Esophagus squamous epithelium (tissue), 4 donors: ENCODE measurements around the gene VRTN.

Source experiments
- POLR2A ChIP-seq, 4 donors: fragments of 450-650 bp; IDR thresholded peaks; one replicate each; pipeline ENCODE4 v1.6.1; 2017; ENCODE audit warnings: antibody characterized with exemption in 4 of 4, mild to moderate bottlenecking in 4 of 4, moderate library complexity in 3 of 4
- TF ChIP-seq, protein P1 (sequence below), 6 experiments: fragments of 450-650 bp in 4 of 6; fragments of 200-600 bp in 2 of 6; sonication (generic) in 2 of 6; IDR thresholded peaks; one replicate each; pipeline ENCODE4 v1.5.1; 2016 to 2019; ENCODE audit warnings: antibody characterized with exemption in 6 of 6, mild to moderate bottlenecking in 4 of 6, moderate library complexity in 4 of 6

DNA sequence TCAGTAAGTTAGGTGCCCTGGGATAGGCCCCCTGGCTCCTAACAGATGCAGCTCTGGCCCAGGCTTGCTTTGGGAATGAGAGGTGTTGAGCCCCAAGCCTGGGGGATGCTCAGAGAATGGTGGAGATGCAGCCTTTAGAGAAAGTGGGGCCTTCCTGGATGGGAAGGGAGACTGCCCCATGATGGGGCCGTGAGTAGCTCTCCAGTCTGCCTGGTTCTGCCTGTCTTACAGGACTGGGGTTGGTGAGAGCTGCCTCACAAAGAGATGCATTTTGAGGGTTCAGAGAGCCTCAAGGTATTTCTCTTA is 523 bp upstream of the VRTN start:
- TF ChIP-seq, protein P1, sequence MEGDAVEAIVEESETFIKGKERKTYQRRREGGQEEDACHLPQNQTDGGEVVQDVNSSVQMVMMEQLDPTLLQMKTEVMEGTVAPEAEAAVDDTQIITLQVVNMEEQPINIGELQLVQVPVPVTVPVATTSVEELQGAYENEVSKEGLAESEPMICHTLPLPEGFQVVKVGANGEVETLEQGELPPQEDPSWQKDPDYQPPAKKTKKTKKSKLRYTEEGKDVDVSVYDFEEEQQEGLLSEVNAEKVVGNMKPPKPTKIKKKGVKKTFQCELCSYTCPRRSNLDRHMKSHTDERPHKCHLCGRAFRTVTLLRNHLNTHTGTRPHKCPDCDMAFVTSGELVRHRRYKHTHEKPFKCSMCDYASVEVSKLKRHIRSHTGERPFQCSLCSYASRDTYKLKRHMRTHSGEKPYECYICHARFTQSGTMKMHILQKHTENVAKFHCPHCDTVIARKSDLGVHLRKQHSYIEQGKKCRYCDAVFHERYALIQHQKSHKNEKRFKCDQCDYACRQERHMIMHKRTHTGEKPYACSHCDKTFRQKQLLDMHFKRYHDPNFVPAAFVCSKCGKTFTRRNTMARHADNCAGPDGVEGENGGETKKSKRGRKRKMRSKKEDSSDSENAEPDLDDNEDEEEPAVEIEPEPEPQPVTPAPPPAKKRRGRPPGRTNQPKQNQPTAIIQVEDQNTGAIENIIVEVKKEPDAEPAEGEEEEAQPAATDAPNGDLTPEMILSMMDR (IDR thresholded peaks at IDR 0.05), result no peak
- no peak for TF ChIP-seq POLR2A (IDR thresholded peaks at IDR 0.05)
